SK-N-SH (cell line): ENCODE data around the gene CLPTM1L. TPM values are rescaled to one million over a fixed set of nuclear protein-coding genes. Genes with fewer than 3 reads are reported as not detected.

Experiments
- CTCF ChIA-PET: fragments of 300-600, 350-600 bp; formaldehyde crosslinking; extraction: SDS; loops from one replicate; lab custom pipeline; 2021; lab: Yijun Ruan, JAX
- POLR2A ChIA-PET: fragments of 350-600 bp; sonication (Branson Sonifier 250); formaldehyde crosslinking; extraction: SDS; loops from one replicate; lab custom pipeline; 2020; ENCODE audit warnings: antibody characterized with exemption, inconsistent platforms; lab: Yijun Ruan, JAX
- DNase-seq: peaks from one replicate; pipeline ENCODE4 v3.0.0; 2012
- H2AFZ ChIP-seq: fragments of 200-600 bp; sonication (generic); 2 replicates; pipeline ENCODE4 v1.8.1; 2016; ENCODE audit warnings: antibody characterized with exemption, mild to moderate bottlenecking, low read depth
- H3F3A ChIP-seq: fragments of 200-600 bp; sonication (generic); replicated peaks from 2 replicates; pipeline ENCODE3; 2016; ENCODE audit warnings: antibody characterized with exemption, mild to moderate bottlenecking; ENCODE audit not compliant: insufficient read depth
- H3K27ac ChIP-seq, 2 experiments: fragments of 200-500 bp in 1 of 2; fragments of 200-600 bp in 1 of 2; sonication (Bioruptor generic) in 1 of 2; sonication (generic), shearing (Covaris generic) in 1 of 2; 2 replicates each; pipeline versions ENCODE4 v1.5.1 to v1.6.1; 2014 to 2016; ENCODE audit warnings: low read depth in 2 of 2, inconsistent platforms in 1 of 2, low read length in 1 of 2, mild to moderate bottlenecking in 1 of 2, mixed read lengths in 1 of 2
- H3K27me3 ChIP-seq: fragments of 200-600 bp; sonication (generic), shearing (Covaris generic); 2 replicates; pipeline ENCODE4 v1.6.1; 2016; ENCODE audit warnings: mixed run types; ENCODE audit not compliant: insufficient read depth
- H3K36me3 ChIP-seq, 2 experiments: fragments of 200-500 bp in 1 of 2; fragments of 200-600 bp in 1 of 2; sonication (Bioruptor generic) in 1 of 2; sonication (generic) in 1 of 2; replicated peaks in 1 of 2; 2 replicates each; pipeline versions ENCODE3 to v1.5.1; 2014 to 2016; ENCODE audit warnings: low read length in 1 of 2, mild to moderate bottlenecking in 1 of 2; ENCODE audit not compliant: insufficient read depth in 2 of 2, control insufficient read depth in 1 of 2
- H3K4me1 ChIP-seq, 2 experiments: fragments of 200-500 bp in 1 of 2; fragments of 200-600 bp in 1 of 2; sonication (Bioruptor generic) in 1 of 2; sonication (generic), shearing (Covaris generic) in 1 of 2; 2 replicates each; pipeline versions ENCODE4 v1.5.1 to v1.6.1; 2014 to 2016; ENCODE audit warnings: low read depth in 1 of 2, low read length in 1 of 2, mixed run types in 1 of 2; ENCODE audit not compliant: insufficient read depth in 2 of 2, control insufficient read depth in 1 of 2
- H3K4me2 ChIP-seq: fragments of 200-600 bp; sonication (generic), shearing (Covaris generic); 2 replicates; pipeline ENCODE4 v1.6.1; 2017; ENCODE audit warnings: mixed run types
- H3K4me3 ChIP-seq, 2 experiments: fragments of 200-500 bp in 1 of 2; fragments of 200-600 bp in 1 of 2; sonication (Bioruptor generic) in 1 of 2; sonication (generic), shearing (Covaris generic) in 1 of 2; 2 replicates each; pipeline versions ENCODE4 v1.5.1 to v1.8.1; 2014 to 2016; ENCODE audit warnings: low read depth in 2 of 2, inconsistent platforms in 1 of 2, low read length in 1 of 2, mild to moderate bottlenecking in 1 of 2, mixed read lengths in 1 of 2, moderate library complexity in 1 of 2
- H3K79me2 ChIP-seq: fragments of 200-600 bp; sonication (generic); 2 replicates; pipeline ENCODE4 v1.8.1; 2017; ENCODE audit warnings: mild to moderate bottlenecking; ENCODE audit not compliant: insufficient read depth
- H3K9ac ChIP-seq: fragments of 200-600 bp; sonication (generic); 2 replicates; pipeline ENCODE4 v1.6.1; 2017; ENCODE audit warnings: mixed run types
- H3K9me2 ChIP-seq: fragments of 200-600 bp; sonication (generic); 2 replicates; pipeline ENCODE4 v1.6.1; 2017; ENCODE audit warnings: mixed run types
- H3K9me3 ChIP-seq: fragments of 200-600 bp; sonication (generic); 2 replicates; pipeline ENCODE4 v1.6.1; 2017; ENCODE audit warnings: mixed run types, mild to moderate bottlenecking, moderate library complexity
- H4K20me1 ChIP-seq: fragments of 200-600 bp; sonication (generic); 2 replicates; pipeline ENCODE4 v1.6.1; 2017; ENCODE audit warnings: mild to moderate bottlenecking, mixed run types; ENCODE audit not compliant: insufficient read depth
- CTCF ChIP-seq: fragments of 200-600 bp; sonication (generic); IDR thresholded peaks from 2 replicates; pipeline ENCODE4 v1.6.1; 2017; ENCODE audit warnings: antibody characterized with exemption, mild to moderate bottlenecking, moderate library complexity
- ELF1 ChIP-seq: IDR thresholded peaks from 2 replicates; pipeline ENCODE4 v1.4.0; 2012
- FOXJ3 ChIP-seq: sonication (generic); formaldehyde crosslinking; IDR thresholded peaks from 2 replicates; pipeline ENCODE4 v1.5.1; 2020; ENCODE audit warnings: mild to moderate bottlenecking, missing genetic modification reagents
- FOXM1 ChIP-seq: IDR thresholded peaks from 2 replicates; pipeline ENCODE4 v1.4.0; 2012; ENCODE audit warnings: low read depth, mild to moderate bottlenecking
- IRF3 ChIP-seq: fragments of 150-350 bp; IDR thresholded peaks from 2 replicates; pipeline ENCODE4 v1.6.1; 2016; ENCODE audit warnings: mild to moderate bottlenecking, low read depth, low read length
- MEF2A ChIP-seq: IDR thresholded peaks from 2 replicates; pipeline ENCODE4 v1.4.0; 2012; ENCODE audit warnings: low read depth, borderline replicate concordance
- MXI1 ChIP-seq: IDR thresholded peaks from 2 replicates; pipeline ENCODE4 v1.6.1; 2012; ENCODE audit warnings: mild to moderate bottlenecking, low read depth, low read length, improper control_type of control experiment
- NFIC ChIP-seq: IDR thresholded peaks from 2 replicates; pipeline ENCODE4 v1.4.0; 2012; ENCODE audit warnings: borderline replicate concordance
- PBX3 ChIP-seq: IDR thresholded peaks from 2 replicates; pipeline ENCODE4; 2012
- POLR2AphosphoS5 ChIP-seq: IDR thresholded peaks from 2 replicates; pipeline ENCODE4 v1.6.1; 2012; ENCODE audit warnings: low read depth, low read length
- RAD21 ChIP-seq: IDR thresholded peaks from 2 replicates; pipeline ENCODE4 v1.6.1; 2012; ENCODE audit warnings: mild to moderate bottlenecking, low read length
- RCOR1 ChIP-seq: fragments of 150-350 bp; IDR thresholded peaks from 2 replicates; pipeline ENCODE4 v1.6.1; 2017; ENCODE audit warnings: antibody characterized with exemption, low read length
- SMC3 ChIP-seq: IDR thresholded peaks from 2 replicates; pipeline ENCODE4 v1.6.1; 2012; ENCODE audit warnings: low read depth, low read length, improper control_type of control experiment
- TCF12 ChIP-seq: IDR thresholded peaks from 2 replicates; pipeline ENCODE4 v1.4.0; 2012
- USF2 ChIP-seq: fragments of 150-350 bp; IDR thresholded peaks from 2 replicates; pipeline ENCODE4 v1.6.1; 2017; ENCODE audit warnings: antibody characterized with exemption, low read length, low read depth, borderline replicate concordance
- YY1 ChIP-seq: IDR thresholded peaks from 2 replicates; pipeline ENCODE4 v1.4.0; 2012; ENCODE audit warnings: low read depth, mild to moderate bottlenecking
- WGBS: methylation state at CpG from one replicate; pipeline ENCODE4 v1.1.6; 2017; ENCODE audit warnings: low lambda C conversion rate; 5-methylcytosine and 5-hydroxymethylcytosine counted together
- polyA plus RNA-seq, 3 experiments: library from polyadenylated mRNA; depleted of rRNA; stranded (reverse); fragments of >200 nt; gene quantifications; 2 replicates each; pipeline ENCODE4 v1.2.3, GENCODE V29; 2012

The CLPTM1L gene
- polyA plus RNA-seq, 1 of the 3 experiments (the other 2 are of a cell fraction) = 202 TPM

- no peak for TF ChIP-seq IRF3
Observed at GRCh38 chr5:1380910-1381309, 36.0 kb upstream of the CLPTM1L start (continued).

- no peaks in the 10 kb centered on the region for H3K9me2 ChIP-seq
- H3K27ac ChIP-seq = no peak overlapping the region
- no peaks in the 10 kb centered on the region for H3K9me3 ChIP-seq
- ChIA-PET CTCF (interaction anchor here (0.7 to 2.5 kb wide), 15 partner anchors 9 to 273 kb away, joined by 3 to 11 read pairs (median 3); no protein-coding TSS in a partner anchor), POLR2A (interaction anchor here (0.5 kb wide), 1 partner anchor 263 kb away, joined by 3 read pairs; no protein-coding TSS in a partner anchor)
- H3K36me3 ChIP-seq = no peaks in the 10 kb centered on the region
- no peaks in the 10 kb centered on the region for H3F3A ChIP-seq
- no peaks in the 10 kb centered on the region; a peak in 1 of 4 replicates for H3K4me1 ChIP-seq
- no peaks in the 10 kb centered on the region for H3K79me2 ChIP-seq
- DNase-seq = peak; percentile 67
- no peak for TF ChIP-seq TCF12
- peak; percentile 67 for TF ChIP-seq CTCF
- TF ChIP-seq SMC3 = peak; percentile 51
- TF ChIP-seq RAD21 = peak; percentile 29; the same call in 1 of the 2 replicates
- peak overlapping the region in 1 of 2 experiments; percentile 39; a peak in 3 of 4 replicates for H3K4me3 ChIP-seq
- H3K4me2 ChIP-seq = peak overlapping the region; percentile 55
- 26% methylated on average over 6 of the region's 34 CpGs for WGBS
- H4K20me1 ChIP-seq = no peaks in the 10 kb centered on the region
- H3K27me3 ChIP-seq = peaks cover 26% of the 10 kb centered on the region; the same call in 1 of the 2 replicates
- H3K9ac ChIP-seq = no peak overlapping the region
- no peak overlapping the region for H2AFZ ChIP-seq
Observed at GRCh38 chr5:1380011-1380817, 35.3 kb upstream of the CLPTM1L start.

GRCh38 chr5:1378866-1379659, 34.2 kb upstream of the CLPTM1L start:
- Histone ChIP-seq H3K9ac (no peak overlapping the region), H3K4me1 (no peaks in the 10 kb centered on the region; a peak in 1 of 4 replicates), H3K4me2 (no peak overlapping the region), H3K27me3 (peaks cover 30% of the 10 kb centered on the region; the same call in 1 of the 2 replicates), H3K36me3 (no peaks in the 10 kb centered on the region), H3K79me2 (no peaks in the 10 kb centered on the region), H2AFZ (no peak overlapping the region), H4K20me1 (no peaks in the 10 kb centered on the region), H3K9me3 (no peaks in the 10 kb centered on the region), H3K4me3 (no peak overlapping the region), H3F3A (no peaks in the 10 kb centered on the region), H3K27ac (no peak overlapping the region), H3K9me2 (no peaks in the 10 kb centered on the region)
- ChIA-PET CTCF (interaction anchor here (0.8 to 2.5 kb wide), 6 partner anchors 14 to 266 kb away, joined by 3 to 11 read pairs (median 6); no protein-coding TSS in a partner anchor), POLR2A (no interaction called here)
- DNase-seq = no peak
- 77% methylated on average over 21 of the region's 24 CpGs for WGBS
- TF ChIP-seq YY1 (no peak), NFIC (no peak), FOXJ3 (CRISPR knock-in tag) (no peak), MEF2A (no peak), RAD21 (no peak), RCOR1 (no peak), FOXM1 (no peak), POLR2AphosphoS5 (no peak), USF2 (no peak), ELF1 (no peak), MXI1 (no peak), PBX3 (no peak)
